ENCODE results near the gene MGAT2. TPM values are rescaled to one million over a fixed set of nuclear protein-coding genes. Genes with fewer than 3 reads are reported as not detected.
"Not testable (repeated sequence)": the region's sequence is repeated elsewhere in the genome, so short reads cannot be mapped to it uniquely, and the experiment has no call there.

Gene MGAT2
- polyA plus RNA-seq, 1 donor = 22.4 TPM

- not testable (repeated sequence) for DNase-seq
Observed at GRCh38 chr14:49657500-49657899, 36.9 kb downstream of the MGAT2 start.

- no peak for DNase-seq
Observed at GRCh38 chr14:49659526-49660455, 39.2 kb downstream of the MGAT2 start.

- no peak for DNase-seq
Observed at GRCh38 chr14:49670475-49670874, 49.9 kb downstream of the MGAT2 start.

Other genes with a start within 250 kb of the MGAT2 start
- 1,715 TPM for gene RPS29, start 34.4 kb upstream of the MGAT2 start, polyA plus RNA-seq (ENCODE audit: insufficient read length)
- gene LRR1, start 21.9 kb upstream of the MGAT2 start, polyA plus RNA-seq (ENCODE audit: insufficient read length) = 7.4 TPM
- gene RPL36AL, start 173 bp upstream of the MGAT2 start, polyA plus RNA-seq (ENCODE audit: insufficient read length) = 150 TPM
- gene DNAAF2, start 14.4 kb downstream of the MGAT2 start, polyA plus RNA-seq (ENCODE audit: insufficient read length) = 7.7 TPM
- gene POLE2, start 67.4 kb downstream of the MGAT2 start, polyA plus RNA-seq (ENCODE audit: insufficient read length) = 8.0 TPM
- gene KLHDC1, start 72.3 kb downstream of the MGAT2 start, polyA plus RNA-seq (ENCODE audit: insufficient read length) = 6.0 TPM
- gene KLHDC2, start 147.4 kb downstream of the MGAT2 start, polyA plus RNA-seq (ENCODE audit: insufficient read length) = 73.5 TPM
- 38.2 TPM for gene NEMF, start 232.0 kb downstream of the MGAT2 start, polyA plus RNA-seq (ENCODE audit: insufficient read length)